Measurements from ENCODE around the gene JOSD2. TPM values are rescaled to one million over a fixed set of nuclear protein-coding genes. Genes with fewer than 3 reads are reported as not detected.
A peak's percentile ranks its signal among the peaks of the same experiment; 100 is the strongest.

The JOSD2 gene
- total RNA-seq, 1 donor, result 22.8 TPM

DNA sequence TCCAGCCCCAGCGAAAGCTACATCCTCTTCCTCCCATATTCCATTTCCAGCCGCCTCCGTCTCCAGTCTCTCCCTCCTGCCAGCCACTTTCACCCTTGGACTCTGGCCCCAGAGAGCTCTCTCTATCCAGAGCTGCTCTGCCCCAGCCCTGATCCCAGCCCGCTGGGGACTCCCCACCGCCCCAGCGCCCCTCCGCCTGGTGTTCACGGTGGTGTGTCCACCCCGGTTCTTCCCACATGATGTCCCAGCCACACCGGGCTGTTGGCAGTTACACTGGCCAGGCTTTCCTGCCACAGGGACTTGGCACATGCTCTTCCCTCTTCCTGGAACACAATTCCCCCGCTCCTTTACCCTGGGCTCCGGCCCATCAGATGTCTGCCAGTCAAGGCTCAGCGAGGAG lies 46.0 kb downstream of the JOSD2 start:
- H3K4me1 ChIP-seq (ENCODE audit: insufficient read depth, low read length), result peaks cover 6% of the 10 kb centered on the region
- H3K79me2 ChIP-seq (ENCODE audit: insufficient read depth, low read length), result no peaks in the 10 kb centered on the region
- peak; percentile 30 for DNase-seq (ENCODE audit: insufficient read length, low spot score, missing footprints)
- H3K27me3 ChIP-seq (ENCODE audit: insufficient read depth, low read length), result no peaks in the 10 kb centered on the region
- TF ChIP-seq, protein P1, sequence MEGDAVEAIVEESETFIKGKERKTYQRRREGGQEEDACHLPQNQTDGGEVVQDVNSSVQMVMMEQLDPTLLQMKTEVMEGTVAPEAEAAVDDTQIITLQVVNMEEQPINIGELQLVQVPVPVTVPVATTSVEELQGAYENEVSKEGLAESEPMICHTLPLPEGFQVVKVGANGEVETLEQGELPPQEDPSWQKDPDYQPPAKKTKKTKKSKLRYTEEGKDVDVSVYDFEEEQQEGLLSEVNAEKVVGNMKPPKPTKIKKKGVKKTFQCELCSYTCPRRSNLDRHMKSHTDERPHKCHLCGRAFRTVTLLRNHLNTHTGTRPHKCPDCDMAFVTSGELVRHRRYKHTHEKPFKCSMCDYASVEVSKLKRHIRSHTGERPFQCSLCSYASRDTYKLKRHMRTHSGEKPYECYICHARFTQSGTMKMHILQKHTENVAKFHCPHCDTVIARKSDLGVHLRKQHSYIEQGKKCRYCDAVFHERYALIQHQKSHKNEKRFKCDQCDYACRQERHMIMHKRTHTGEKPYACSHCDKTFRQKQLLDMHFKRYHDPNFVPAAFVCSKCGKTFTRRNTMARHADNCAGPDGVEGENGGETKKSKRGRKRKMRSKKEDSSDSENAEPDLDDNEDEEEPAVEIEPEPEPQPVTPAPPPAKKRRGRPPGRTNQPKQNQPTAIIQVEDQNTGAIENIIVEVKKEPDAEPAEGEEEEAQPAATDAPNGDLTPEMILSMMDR (IDR thresholded peaks at IDR 0.05; ENCODE audit: extremely low read depth, low read depth, low read length), result no peak
- H3K27ac ChIP-seq (ENCODE audit: low read depth, low read length), result no peak overlapping the region
- H3K4me3 ChIP-seq (ENCODE audit: insufficient read depth, low read length), result no peak overlapping the region
- H3K4me2 ChIP-seq (ENCODE audit: insufficient read depth, low read length), result no peak overlapping the region
- no peak overlapping the region for H2AFZ ChIP-seq (ENCODE audit: low read length)
- H3K9me3 ChIP-seq (ENCODE audit: low read depth, low read length), result no peaks in the 10 kb centered on the region
- H3K36me3 ChIP-seq (ENCODE audit: insufficient read depth, low read length), result no peaks in the 10 kb centered on the region
- no peaks in the 10 kb centered on the region for H4K20me1 ChIP-seq (ENCODE audit: insufficient read depth, low read length)

DNA sequence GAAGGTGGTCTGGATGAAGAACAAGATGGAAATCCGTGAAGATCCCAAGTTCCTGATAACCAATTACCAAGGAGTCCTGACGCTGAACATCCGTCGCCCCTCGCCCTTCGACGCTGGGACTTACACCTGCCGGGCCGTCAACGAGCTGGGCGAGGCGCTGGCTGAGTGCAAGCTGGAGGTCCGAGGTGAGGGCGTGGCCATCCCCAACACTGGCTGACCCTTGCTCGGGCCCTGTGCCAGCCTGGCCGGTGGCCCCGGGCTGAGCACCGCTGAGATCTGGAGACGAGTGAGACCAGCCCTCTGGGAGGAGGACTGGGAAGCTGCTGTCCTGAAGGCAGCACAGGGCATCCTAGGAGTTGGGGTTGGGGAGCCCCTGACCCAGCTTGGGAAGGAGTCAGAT lies 46.6 kb downstream of the JOSD2 start:
- Histone ChIP-seq H4K20me1 (ENCODE audit: insufficient read depth, low read length) (no peaks in the 10 kb centered on the region), H3K27ac (ENCODE audit: low read depth, low read length) (no peak overlapping the region), H3K4me1 (ENCODE audit: insufficient read depth, low read length) (peaks cover 8% of the 10 kb centered on the region), H2AFZ (ENCODE audit: low read length) (no peak overlapping the region), H3K4me2 (ENCODE audit: insufficient read depth, low read length) (no peak overlapping the region), H3K4me3 (ENCODE audit: insufficient read depth, low read length) (no peak overlapping the region), H3K79me2 (ENCODE audit: insufficient read depth, low read length) (no peaks in the 10 kb centered on the region), H3K36me3 (ENCODE audit: insufficient read depth, low read length) (no peaks in the 10 kb centered on the region), H3K27me3 (ENCODE audit: insufficient read depth, low read length) (no peaks in the 10 kb centered on the region), H3K9me3 (ENCODE audit: low read depth, low read length) (no peaks in the 10 kb centered on the region)
- TF ChIP-seq, protein P1 (IDR thresholded peaks at IDR 0.05; ENCODE audit: extremely low read depth, low read depth, low read length), result no peak
- no peak for DNase-seq (ENCODE audit: insufficient read length, low spot score, missing footprints)

DNA sequence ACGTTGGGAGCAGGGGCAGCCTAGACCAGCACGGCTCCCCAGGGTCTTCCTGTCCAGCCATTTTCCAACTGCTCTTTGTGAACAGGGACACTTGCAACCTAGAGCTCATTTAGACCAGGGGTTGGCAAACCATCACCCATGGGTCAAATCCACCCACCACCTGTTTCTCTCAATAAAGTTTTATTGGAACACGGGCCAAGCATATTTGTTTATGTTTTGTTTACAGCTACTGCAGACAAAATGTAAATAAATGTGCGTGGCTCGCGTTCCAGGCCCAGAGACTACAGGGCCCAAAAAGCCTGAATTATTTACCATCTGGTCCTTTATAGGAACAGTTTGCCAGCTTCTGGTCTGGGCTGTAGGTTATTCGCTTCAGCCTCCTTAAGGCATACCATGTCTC lies 48.0 kb downstream of the JOSD2 start:
- Histone ChIP-seq H3K27ac (ENCODE audit: low read depth, low read length) (no peak overlapping the region), H2AFZ (ENCODE audit: low read length) (no peak overlapping the region), H3K4me3 (ENCODE audit: insufficient read depth, low read length) (no peak overlapping the region), H3K4me1 (ENCODE audit: insufficient read depth, low read length) (peaks cover 8% of the 10 kb centered on the region), H4K20me1 (ENCODE audit: insufficient read depth, low read length) (no peaks in the 10 kb centered on the region), H3K9me3 (ENCODE audit: low read depth, low read length) (no peaks in the 10 kb centered on the region), H3K27me3 (ENCODE audit: insufficient read depth, low read length) (peaks cover 4% of the 10 kb centered on the region), H3K4me2 (ENCODE audit: insufficient read depth, low read length) (no peak overlapping the region), H3K36me3 (ENCODE audit: insufficient read depth, low read length) (no peaks in the 10 kb centered on the region), H3K79me2 (ENCODE audit: insufficient read depth, low read length) (no peaks in the 10 kb centered on the region)
- DNase-seq (ENCODE audit: insufficient read length, low spot score, missing footprints), result peak; percentile 61
- TF ChIP-seq, protein P1 (IDR thresholded peaks at IDR 0.05; ENCODE audit: extremely low read depth, low read depth, low read length), result no peak

DNA sequence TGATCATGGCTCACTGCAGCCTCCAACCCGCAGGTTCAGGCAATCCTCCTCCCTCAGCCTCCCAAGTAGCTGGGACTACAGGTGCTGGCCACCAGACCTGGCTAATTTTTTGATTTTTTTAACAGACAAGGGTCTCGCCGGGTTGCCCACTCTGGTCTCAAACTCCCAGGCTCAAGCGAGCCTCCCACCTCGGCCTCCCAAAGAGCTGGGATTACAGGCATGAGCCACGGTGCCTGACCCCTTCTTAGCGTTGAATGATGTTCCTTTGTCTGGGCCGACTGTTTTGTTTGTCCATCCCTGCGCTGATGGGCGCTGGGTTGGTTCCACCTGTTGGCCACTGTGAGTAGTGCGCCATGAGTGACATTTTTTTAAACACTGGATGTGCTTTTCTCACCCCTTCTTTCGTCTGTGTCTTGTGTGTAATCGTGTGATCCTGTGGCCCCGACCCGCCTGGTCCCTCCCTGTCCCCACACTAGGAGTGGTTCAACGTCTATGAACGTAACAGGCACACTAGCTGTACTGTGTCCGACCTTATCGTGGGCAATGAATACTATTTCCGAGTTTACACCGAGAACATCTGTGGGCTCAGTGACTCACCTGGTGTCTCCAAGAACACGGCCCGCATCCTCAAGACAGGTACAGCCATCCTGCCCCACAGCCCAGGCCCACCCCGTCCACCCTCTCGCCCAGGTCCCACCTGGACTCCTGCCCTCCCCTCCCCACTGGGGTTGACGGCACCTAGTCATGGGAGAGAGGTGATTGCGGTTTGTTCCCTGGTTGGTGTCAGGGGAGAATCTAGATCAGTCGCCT lies 49.7 kb downstream of the JOSD2 start:
- H3K79me2 ChIP-seq (ENCODE audit: insufficient read depth, low read length), result no peaks in the 10 kb centered on the region
- no peak overlapping the region for H3K4me2 ChIP-seq (ENCODE audit: insufficient read depth, low read length)
- peaks cover 8% of the 10 kb centered on the region for H3K4me1 ChIP-seq (ENCODE audit: insufficient read depth, low read length)
- TF ChIP-seq, protein P1 (IDR thresholded peaks at IDR 0.05; ENCODE audit: extremely low read depth, low read depth, low read length), result peak; percentile 81
- DNase-seq (ENCODE audit: insufficient read length, low spot score, missing footprints), result peak; percentile 99
- no peak overlapping the region for H3K4me3 ChIP-seq (ENCODE audit: insufficient read depth, low read length)
- H3K36me3 ChIP-seq (ENCODE audit: insufficient read depth, low read length), result no peaks in the 10 kb centered on the region
- H3K27ac ChIP-seq (ENCODE audit: low read depth, low read length), result no peak overlapping the region
- H2AFZ ChIP-seq (ENCODE audit: low read length), result peak overlapping the region; percentile 56
- H3K27me3 ChIP-seq (ENCODE audit: insufficient read depth, low read length), result peaks cover 13% of the 10 kb centered on the region
- no peaks in the 10 kb centered on the region for H3K9me3 ChIP-seq (ENCODE audit: low read depth, low read length)
- H4K20me1 ChIP-seq (ENCODE audit: insufficient read depth, low read length), result no peaks in the 10 kb centered on the region

Data from osteoblast (primary cell).